NT2/D1 (cell line): ENCODE results near the gene WBP11.

ENCODE experiments used
- DNase-seq: peaks from one replicate; pipeline ENCODE4 v3.0.0-alpha.2; 2011; ENCODE audit warnings: low read depth, low spot score
- H3K27me3 ChIP-seq: 2 replicates; pipeline ENCODE4 v1.6.0; 2011; ENCODE audit warnings: mild to moderate bottlenecking; ENCODE audit not compliant: insufficient read length, insufficient read depth
- H3K36me3 ChIP-seq: 2 replicates; pipeline ENCODE4 v1.6.1; 2011; ENCODE audit warnings: mild to moderate bottlenecking, low read length, mixed read lengths; ENCODE audit not compliant: insufficient read depth, insufficient read length
- H3K4me1 ChIP-seq: 2 replicates; pipeline ENCODE4 v1.5.1; 2011; ENCODE audit not compliant: insufficient read depth, insufficient read length
- H3K4me3 ChIP-seq: 2 replicates; pipeline ENCODE4 v1.5.1; 2011; ENCODE audit warnings: low read depth; ENCODE audit not compliant: insufficient read length
- H3K9ac ChIP-seq: 2 replicates; pipeline ENCODE4 v1.6.0; 2011; ENCODE audit warnings: low read depth; ENCODE audit not compliant: insufficient read length
- H3K9me3 ChIP-seq: 2 replicates; pipeline ENCODE4 v1.5.1; 2011; ENCODE audit warnings: mild to moderate bottlenecking, low read length; ENCODE audit not compliant: insufficient read depth
- SUZ12 ChIP-seq: IDR thresholded peaks from 2 replicates; pipeline ENCODE4 v1.6.1; 2011; ENCODE audit not compliant: insufficient read length, insufficient read depth; ENCODE audit errors: extremely low read depth
- YY1 ChIP-seq: IDR thresholded peaks from 2 replicates; pipeline ENCODE4 v1.6.1; 2011; ENCODE audit not compliant: insufficient read length, insufficient read depth
- ZNF274 ChIP-seq: IDR thresholded peaks from 2 replicates; pipeline ENCODE4 v1.6.1; 2011; ENCODE audit warnings: mild to moderate bottlenecking, low read depth, low read length

WBP11 gene

GRCh38 chr12:14779834-14780233 is 23.4 kb downstream of the WBP11 start:
- TF ChIP-seq ZNF274 (no peak), YY1 (no peak), SUZ12 (no peak)
- Histone ChIP-seq H3K9ac (no peak overlapping the region), H3K27me3 (no peaks in the 10 kb centered on the region), H3K4me3 (no peak overlapping the region), H3K4me1 (no peaks in the 10 kb centered on the region), H3K36me3 (peaks cover 11% of the 10 kb centered on the region), H3K9me3 (no peaks in the 10 kb centered on the region)
- no peak for DNase-seq

- Histone ChIP-seq H3K27me3 (no peaks in the 10 kb centered on the region), H3K9ac (no peak overlapping the region), H3K9me3 (no peaks in the 10 kb centered on the region), H3K4me3 (no peak overlapping the region), H3K36me3 (no peaks in the 10 kb centered on the region), H3K4me1 (no peaks in the 10 kb centered on the region)
- TF ChIP-seq ZNF274 (no peak), YY1 (no peak), SUZ12 (no peak)
- no peak for DNase-seq
These were observed 26.0 kb downstream of the WBP11 start for GRCh38 chr12:14777271-14777670.

- TF ChIP-seq YY1 (no peak), SUZ12 (no peak), ZNF274 (no peak)
- no peaks in the 10 kb centered on the region for H3K27me3 ChIP-seq
- H3K9me3 ChIP-seq, result no peaks in the 10 kb centered on the region
- H3K36me3 ChIP-seq, result no peaks in the 10 kb centered on the region
- no peaks in the 10 kb centered on the region for H3K4me1 ChIP-seq
- H3K4me3 ChIP-seq, result no peak overlapping the region
- H3K9ac ChIP-seq, result no peak overlapping the region
- DNase-seq, result no peak
These were observed 26.9 kb downstream of the WBP11 start for GRCh38 chr12:14776236-14776961.

- H3K36me3 ChIP-seq, result no peaks in the 10 kb centered on the region
- no peaks in the 10 kb centered on the region for H3K4me1 ChIP-seq
- H3K9me3 ChIP-seq, result no peaks in the 10 kb centered on the region
- H3K27me3 ChIP-seq, result no peaks in the 10 kb centered on the region
- DNase-seq, result no peak
- H3K4me3 ChIP-seq, result peak overlapping the region; percentile 66
- TF ChIP-seq ZNF274 (no peak), SUZ12 (no peak), YY1 (no peak)
- peak overlapping the region; percentile 77 for H3K9ac ChIP-seq
These were observed 27.7 kb downstream of the WBP11 start for GRCh38 chr12:14775636-14775980.

- TF ChIP-seq ZNF274, result no peak
- no peak for TF ChIP-seq YY1
- TF ChIP-seq SUZ12, result no peak
- peak overlapping the region; percentile 77 for H3K9ac ChIP-seq
- no peaks in the 10 kb centered on the region for H3K36me3 ChIP-seq
- DNase-seq, result no peak
- H3K9me3 ChIP-seq, result no peaks in the 10 kb centered on the region
- peak overlapping the region; percentile 66 for H3K4me3 ChIP-seq
- no peaks in the 10 kb centered on the region for H3K27me3 ChIP-seq
- H3K4me1 ChIP-seq, result no peaks in the 10 kb centered on the region
These were observed 28.2 kb downstream of the WBP11 start for GRCh38 chr12:14774906-14775635.

- peak overlapping the region; percentile 66 for H3K4me3 ChIP-seq
- peak; percentile 96 for DNase-seq
- no peaks in the 10 kb centered on the region for H3K4me1 ChIP-seq
- TF ChIP-seq SUZ12 (no peak), YY1 (no peak), ZNF274 (no peak)
- H3K27me3 ChIP-seq, result no peaks in the 10 kb centered on the region
- peak overlapping the region; percentile 77 for H3K9ac ChIP-seq
- H3K36me3 ChIP-seq, result no peaks in the 10 kb centered on the region
- H3K9me3 ChIP-seq, result no peaks in the 10 kb centered on the region
These were observed 29.0 kb downstream of the WBP11 start for GRCh38 chr12:14774074-14774905.
